GM12878 (cell line): Measurements from ENCODE around the gene ANKRD53. TPM values are rescaled to one million over a fixed set of nuclear protein-coding genes. Genes with fewer than 3 reads are reported as not detected.

ENCODE experiments used
- ATAC-seq: fragments of 200-7000 bp; cut with Tn5 transposase; 3 replicates; pipeline ENCODE4 v1.9.1; 2020; ENCODE audit warnings: mild to moderate bottlenecking, moderate library complexity
- Bru-seq: library from RNA; stranded (reverse); fragments of 400-500 nt; gene quantifications from one replicate; lab custom pipeline; 2021; lab: Mats Ljungman, UMichigan
- BruChase-seq, 2 experiments: library from RNA; stranded (reverse); fragments of 400-500 nt; gene quantifications; one replicate each; lab custom pipeline; 2021; lab: Mats Ljungman, UMichigan
- BruUV-seq: library from RNA; stranded (reverse); fragments of 400-500 nt; replicated peaks from 2 replicates; lab custom pipeline; 2021; lab: Mats Ljungman, UMichigan
- CTCF ChIA-PET: fragments of 300-600 bp; sonication (Branson Sonifier 250); formaldehyde crosslinking; extraction: SDS; loops from one replicate; lab custom pipeline; 2021; ENCODE audit warnings: inconsistent platforms; lab: Yijun Ruan, JAX
- POLR2A ChIA-PET: fragments of 350-600 bp; formaldehyde crosslinking; extraction: SDS; loops from one replicate; lab custom pipeline; 2021; ENCODE audit warnings: inconsistent platforms; lab: Charles Lee
- RAD21 ChIA-PET: fragments of 300-600 bp; sonication (Branson Sonifier 250); formaldehyde crosslinking; loops from one replicate; lab custom pipeline; 2023; ENCODE audit warnings: antibody characterized with exemption; ENCODE audit not compliant: unreplicated experiment; lab: Charles Lee
- SMC1A ChIA-PET: fragments of 300-600 bp; sonication (Branson Sonifier 250); formaldehyde crosslinking; loops from one replicate; lab custom pipeline; 2023; ENCODE audit not compliant: unreplicated experiment, uncharacterized antibody; lab: Charles Lee
- DNase-seq: peaks from one replicate; pipeline ENCODE4 v3.0.0-alpha.2; 2011; ENCODE audit warnings: low read depth, low spot score
- FAIRE-seq: peaks from 3 replicates; lab custom pipeline; 2011; peaks lifted over from hg19 to GRCh38; lab: Jason Lieb, UNC
- H2AFZ ChIP-seq: 2 replicates; pipeline ENCODE4 v1.6.0; 2011; ENCODE audit warnings: low read depth, low read length, control low read depth; ENCODE audit not compliant: control insufficient read depth
- H3K27ac ChIP-seq: 2 replicates; pipeline ENCODE4 v1.5.1; 2011; ENCODE audit warnings: control low read depth; ENCODE audit not compliant: control insufficient read depth, insufficient read depth
- H3K27me3 ChIP-seq, 2 experiments: replicated peaks in 1 of 2; 2 replicates each; pipeline versions ENCODE4 v1.6.0 to v1.6.1; 2011; ENCODE audit warnings: low read length in 1 of 2; ENCODE audit not compliant: control insufficient read depth in 2 of 2, insufficient read depth in 2 of 2
- H3K36me3 ChIP-seq, 2 experiments: 2 replicates each; pipeline ENCODE4 v1.5.1; 2011; ENCODE audit warnings: low read length in 1 of 2; ENCODE audit not compliant: control insufficient read depth in 2 of 2, insufficient read depth in 2 of 2
- H3K4me1 ChIP-seq: 2 replicates; pipeline ENCODE4 v1.6.1; 2011; ENCODE audit warnings: mild to moderate bottlenecking, low read length, moderate library complexity, mixed read lengths; ENCODE audit not compliant: control insufficient read depth, insufficient read depth
- H3K4me2 ChIP-seq: 2 replicates; pipeline ENCODE4 v1.6.0; 2011; ENCODE audit warnings: control low read depth; ENCODE audit not compliant: control insufficient read depth, insufficient read depth
- H3K4me3 ChIP-seq: fragments of 200-600 bp; sonication (generic); 2 replicates; pipeline ENCODE4 v1.5.1; 2016
- H3K79me2 ChIP-seq: 2 replicates; pipeline ENCODE4 v1.6.0; 2011; ENCODE audit warnings: low read length; ENCODE audit not compliant: control insufficient read depth, insufficient read depth
- H3K9ac ChIP-seq: 2 replicates; pipeline ENCODE4 v1.8.0; 2011; ENCODE audit warnings: low read length, control low read depth, mixed read lengths; ENCODE audit not compliant: control insufficient read depth, insufficient read depth
- H3K9me3 ChIP-seq: replicated peaks from 3 replicates; pipeline ENCODE4 v1.5.1; 2011; ENCODE audit warnings: mild to moderate bottlenecking, low read length; ENCODE audit not compliant: control insufficient read depth, insufficient read depth
- H4K20me1 ChIP-seq: 2 replicates; pipeline ENCODE4 v1.6.0; 2011; ENCODE audit not compliant: control insufficient read depth, insufficient read depth
- EGR1 ChIP-seq, 2 experiments: IDR thresholded peaks; 1 replicate in 1 of 2; 2 replicates in 1 of 2; pipeline ENCODE4 v1.6.1; 2011 to 2012; ENCODE audit warnings: low read depth in 2 of 2, low read length in 2 of 2, borderline replicate concordance in 1 of 2, mild to moderate bottlenecking in 1 of 2, moderate library complexity in 1 of 2
- ZNF622 ChIP-seq: fragments of 450-650 bp; IDR thresholded peaks from 2 replicates; pipeline ENCODE4 v1.6.1; 2017; ENCODE audit warnings: mild to moderate bottlenecking, inconsistent platforms
- whole genome bisulfite sequencing: methylation state at CpG from one replicate; pipeline ENCODE4 v1.1.6; 2016; ENCODE audit warnings: low lambda C conversion rate; ENCODE audit not compliant: insufficient replicate concordance, insufficient coverage; ENCODE audit errors: missing lambda C conversion rate; 5-methylcytosine and 5-hydroxymethylcytosine counted together
- in situ Hi-C: fragments of 300-500 bp; cut with MboI; formaldehyde crosslinking; loops from 9 replicates; pipeline ENCODE4 v1.14.3; 2018; ENCODE audit warnings: mixed read lengths
- intact Hi-C: fragments of 100-400 bp; cut with micrococcal nuclease; formaldehyde crosslinking; loops from one replicate; pipeline ENCODE4 v1.14.2; 2022; ENCODE audit not compliant: unreplicated experiment
- long read RNA-seq, 2 experiments: library from polyadenylated mRNA; unstranded; transcript quantifications; one replicate each; pipeline ENCODE4 v2.0.0, GENCODE V29; 2019 to 2020
- polyA minus RNA-seq, 3 experiments: library from RNA; depleted of rRNA, polyadenylated mRNA; stranded (reverse); fragments of >200 nt; gene quantifications; 2 replicates each; pipeline ENCODE4 v1.2.3, GENCODE V29; 2011
- polyA plus RNA-seq, 11 experiments: library from polyadenylated mRNA; depleted of rRNA in 4 of 11; unstranded in 6 of 11; stranded (reverse) in 5 of 11; fragments of >200 nt; fragmentation: Nextera tagmentation in 4 of 11; fragmentation: Illumina TruSeq in 1 of 11; extraction: Ambion mirVana in 4 of 11; extraction: Trizol in 1 of 11; gene quantifications; 1 replicate in 1 of 11; 2 replicates in 10 of 11; pipeline versions ENCODE4 v1.2.1 to v1.2.3, GENCODE V29; 2011 to 2016; ENCODE audit warnings: inconsistent platforms in 2 of 11, missing spikeins in 2 of 11, low read depth in 1 of 11
- total RNA-seq, 4 experiments: library from RNA; depleted of rRNA in 3 of 4; stranded (reverse); fragments of >200 nt in 3 of 4; fragmentation: Illumina TruSeq in 1 of 4; extraction: Trizol in 1 of 4; gene quantifications; 2 replicates each; pipeline versions ENCODE4 v1.2.1 to v1.2.3, GENCODE V29; 2013 to 2021

The ANKRD53 gene, protein sequence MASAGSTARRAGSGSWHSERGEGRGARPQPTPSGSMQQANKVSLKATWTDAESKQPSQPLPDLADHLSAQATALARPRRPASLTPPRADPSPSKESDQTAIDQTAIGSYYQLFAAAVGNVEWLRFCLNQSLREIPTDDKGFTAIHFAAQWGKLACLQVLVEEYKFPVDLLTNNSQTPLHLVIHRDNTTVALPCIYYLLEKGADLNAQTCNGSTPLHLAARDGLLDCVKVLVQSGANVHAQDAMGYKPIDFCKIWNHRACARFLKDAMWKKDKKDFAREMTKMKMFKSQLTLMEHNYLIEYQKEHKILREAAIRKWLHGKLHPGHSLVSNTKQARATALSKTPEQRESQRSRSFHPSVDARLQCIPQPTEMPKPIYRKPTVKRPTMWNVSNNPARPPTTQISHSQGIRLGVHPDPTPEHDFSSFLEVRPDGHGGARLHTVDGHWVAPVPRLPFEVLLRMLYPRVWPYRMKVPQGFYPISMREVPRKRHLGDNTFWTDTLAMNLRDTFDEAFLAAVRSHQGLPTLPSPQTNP
- total RNA-seq (2013; cell fraction: nucleolus; rRNA removed), result not detected in 2 replicates
- total RNA-seq (2014; rRNA removed) (0.11 TPM in 1 of 2 replicates, not detected in the other), total RNA-seq (2014; rRNA removed; fragmentation: Illumina TruSeq; extraction: Trizol) (not detected in 2 replicates), total RNA-seq (2021) (not detected in 2 replicates), polyA plus RNA-seq (2011; rRNA removed) (0.04 TPM in 1 of 2 replicates, not detected in the other), polyA plus RNA-seq (2014; fragmentation: Illumina TruSeq; extraction: Trizol) (not detected in 2 replicates), polyA plus RNA-seq (2014; fragmentation: Nextera tagmentation; extraction: Ambion mirVana) (under 1 TPM in 1 of 2 experiments, not detected in 1; 0.04 TPM), polyA plus RNA-seq (2014; rRNA removed) (0.04 TPM in 1 of 2 replicates, not detected in the other), polyA plus RNA-seq (2016; fragmentation: Nextera tagmentation; extraction: Ambion mirVana) (not detected), polyA minus RNA-seq (2011; rRNA and poly(A)+ RNA removed) (not detected in 2 replicates), Bru-seq, nascent RNA (percentile 17 among the genes with signal in this experiment), BruChase-seq, experiment 1, labeled RNA remaining after a 6-hour chase (not detected), BruChase-seq, experiment 2, labeled RNA remaining after a 2-hour chase (percentile 6 among the genes with signal in this experiment)
- 0.14 TPM for polyA plus RNA-seq (2011; ENCODE audit: low read depth)
- polyA plus RNA-seq (2011; cell fraction: cytosol; rRNA removed), result 0.01 and 0.05 TPM in 2 replicates
- polyA plus RNA-seq (2011; cell fraction: nucleus; rRNA removed), result 0.18 and 0.48 TPM in 2 replicates
- polyA plus RNA-seq (2012), result 0.11 TPM in 2 replicates
- not detected in 2 replicates for polyA minus RNA-seq (2011; cell fraction: cytosol; rRNA and poly(A)+ RNA removed)
- polyA minus RNA-seq (2011; cell fraction: nucleus; rRNA and poly(A)+ RNA removed), result not detected in 2 replicates
- long read RNA-seq, experiment 1, result 0 reads
- long read RNA-seq, experiment 2, result 0 reads

DNA sequence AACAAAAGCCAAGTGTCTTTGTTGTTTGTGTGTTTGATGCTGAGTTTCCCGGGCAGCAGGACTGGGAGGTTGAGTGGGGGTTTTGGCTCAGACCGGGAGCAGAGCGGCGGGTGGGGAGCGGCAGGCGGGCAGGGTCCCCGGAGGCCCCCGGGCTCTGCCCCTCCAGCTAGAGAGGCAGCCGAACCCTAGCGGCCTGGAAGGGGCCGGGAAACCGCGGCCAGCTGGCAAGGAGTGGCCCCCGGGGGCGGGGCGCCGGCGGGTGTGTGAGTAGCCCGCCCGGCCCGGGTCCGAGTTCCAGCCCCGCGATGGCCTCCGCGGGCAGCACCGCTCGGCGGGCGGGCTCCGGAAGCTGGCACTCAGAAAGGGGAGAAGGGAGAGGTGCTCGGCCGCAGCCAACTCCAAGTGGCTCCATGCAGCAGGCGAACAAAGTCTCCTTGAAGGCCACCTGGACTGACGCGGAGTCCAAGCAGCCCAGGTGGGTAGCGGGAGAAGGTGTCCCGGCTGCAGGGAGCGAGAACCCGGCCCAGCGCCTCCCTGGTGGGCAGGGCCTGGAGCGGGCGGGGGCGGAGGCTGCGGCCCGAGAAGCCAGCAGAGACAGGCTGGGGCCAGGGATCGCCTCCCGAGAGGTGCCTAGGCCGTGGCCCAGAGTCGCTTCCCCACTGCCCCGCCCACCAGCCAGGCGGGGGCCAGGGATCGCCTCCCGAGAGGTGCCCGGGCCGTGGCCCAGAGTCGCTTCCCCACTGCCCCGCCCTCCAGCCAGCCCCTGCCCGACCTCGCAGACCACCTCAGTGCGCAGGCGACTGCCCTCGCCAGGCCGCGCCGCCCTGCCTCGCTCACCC lies at the start of gene ANKRD53:
Gene ANKRD53 (plus strand): TSS at position 290 of the 839 bp plus-strand sequence. CDS start 16 bp downstream, at position 306.
- H3K27me3 ChIP-seq, result no peaks in the 10 kb centered on the region
- peak within 1 kb of the TSS; percentile 91 for H3K4me2 ChIP-seq
- FAIRE-seq, result no peak
- H4K20me1 ChIP-seq, result no peaks in the 10 kb centered on the region
- 11% methylated on average over 43 of the region's 67 CpGs for WGBS
- no peak for TF ChIP-seq ZNF622
- TF ChIP-seq EGR1 (IDR thresholded peaks at IDR 0.05; ENCODE audit: borderline replicate concordance in 1 of 2, low read depth in 2 of 2, low read length in 2 of 2), result peak in 1 of 2 experiments; percentile 58; a peak in 1 of 3 replicates
- no peaks in the 10 kb centered on the region for H3K79me2 ChIP-seq
- peak within 1 kb of the TSS; percentile 92 for H2AFZ ChIP-seq
- H3K27ac ChIP-seq, result no peak within 1 kb of the TSS
- ChIA-PET RAD21 (no interaction called here), POLR2A (interaction anchor here (0.8 kb wide), 1 partner anchor 93 kb away, joined by 3 read pairs; no protein-coding TSS in a partner anchor), SMC1A (interaction anchor here (0.8 to 1.9 kb wide), 2 partner anchors 14 to 31 kb away, joined by 3 to 9 read pairs; no protein-coding TSS in a partner anchor), CTCF (interaction anchor here (0.7 to 7.2 kb wide), 8 partner anchors 14 to 674 kb away, joined by 3 to 72 read pairs (median 4); no protein-coding TSS in a partner anchor)
- in situ Hi-C loops, result no loop called here
- H3K9me3 ChIP-seq, result no peaks in the 10 kb centered on the region
- BruUV-seq, result no TSS peak
- H3K9ac ChIP-seq, result peak within 1 kb of the TSS; percentile 20; the same call in 1 of the 2 replicates
- H3K4me3 ChIP-seq, result peak within 1 kb of the TSS; percentile 74; the same call in 1 of the 2 replicates
- no peak for DNase-seq
- H3K36me3 ChIP-seq, result peaks cover 0 to 3% of the 10 kb centered on the region in 2 experiments; a peak in 1 of 4 replicates
- peak; percentile 43 for ATAC-seq
- H3K4me1 ChIP-seq, result peaks cover 7% of the 10 kb centered on the region
- intact Hi-C loops, result no loop called here
